ENCODE measurements around the gene PLCB1.
"Not testable (repeated sequence)": the region's sequence is repeated elsewhere in the genome, so short reads cannot be mapped to it uniquely, and the experiment has no call there.

The PLCB1 gene

GRCh38 chr20:8834851-8835250, 702.8 kb downstream of the PLCB1 start:
- DNase-seq (ENCODE audit: low spot score): no peak

- no peak for DNase-seq (ENCODE audit: low spot score)
These were observed 705.3 kb downstream of the PLCB1 start for GRCh38 chr20:8837396-8837795.

- DNase-seq (ENCODE audit: low spot score): no peak
These were observed 710.5 kb downstream of the PLCB1 start for GRCh38 chr20:8842525-8842924.

GRCh38 chr20:8844179-8844578, 712.1 kb downstream of the PLCB1 start:
- DNase-seq (ENCODE audit: low spot score): no peak

GRCh38 chr20:8849990-8850389, 717.9 kb downstream of the PLCB1 start:
- DNase-seq (ENCODE audit: low spot score): no peak

GRCh38 chr20:8851446-8851845, 719.4 kb downstream of the PLCB1 start:
- DNase-seq (ENCODE audit: low spot score): no peak

- DNase-seq (ENCODE audit: low spot score): not testable (repeated sequence)
These were observed 719.9 kb downstream of the PLCB1 start for GRCh38 chr20:8851919-8852318.

GRCh38 chr20:8853211-8853610, 721.1 kb downstream of the PLCB1 start:
- DNase-seq (ENCODE audit: low spot score): not testable (repeated sequence)

GRCh38 chr20:8853805-8854338, 721.8 kb downstream of the PLCB1 start:
- DNase-seq (ENCODE audit: low spot score): peak; percentile 17

- DNase-seq (ENCODE audit: low spot score): no peak
These were observed 722.5 kb downstream of the PLCB1 start for GRCh38 chr20:8854571-8854970.

- DNase-seq (ENCODE audit: low spot score): no peak
These were observed 723.2 kb downstream of the PLCB1 start for GRCh38 chr20:8855315-8855714.

- DNase-seq (ENCODE audit: low spot score): no peak
These were observed 724.6 kb downstream of the PLCB1 start for GRCh38 chr20:8856668-8857067.

- DNase-seq (ENCODE audit: low spot score): no peak
These were observed 726.2 kb downstream of the PLCB1 start for GRCh38 chr20:8858181-8858787.

- DNase-seq (ENCODE audit: low spot score): no peak
These were observed 728.0 kb downstream of the PLCB1 start for GRCh38 chr20:8860011-8860495.

- DNase-seq (ENCODE audit: low spot score): no peak
These were observed 730.0 kb downstream of the PLCB1 start for GRCh38 chr20:8862092-8862491.

GRCh38 chr20:8865636-8866035, 733.6 kb downstream of the PLCB1 start:
- no peak for DNase-seq (ENCODE audit: low spot score)

GRCh38 chr20:8867038-8867740, 735.1 kb downstream of the PLCB1 start:
- no peak for DNase-seq (ENCODE audit: low spot score)

- DNase-seq (ENCODE audit: low spot score): no peak
These were observed 738.6 kb downstream of the PLCB1 start for GRCh38 chr20:8870652-8871051.

GRCh38 chr20:8874437-8874836, 742.4 kb downstream of the PLCB1 start:
- no peak for DNase-seq (ENCODE audit: low spot score)

- DNase-seq (ENCODE audit: low spot score): no peak
These were observed 743.5 kb downstream of the PLCB1 start for GRCh38 chr20:8875586-8875985.

- no peak for DNase-seq (ENCODE audit: low spot score)
These were observed 744.3 kb downstream of the PLCB1 start for GRCh38 chr20:8876366-8876765.

- no peak for DNase-seq (ENCODE audit: low spot score)
These were observed 745.2 kb downstream of the PLCB1 start for GRCh38 chr20:8877294-8877693.

- no peak for DNase-seq (ENCODE audit: low spot score)
These were observed 747.6 kb downstream of the PLCB1 start for GRCh38 chr20:8879669-8880068.

Data from CD4-positive, alpha-beta T cell treated with Interleukin-15 for 4 hours (primary cell).